GM23338 (cell line): Measurements from ENCODE around the gene CEACAM21. TPM values are rescaled to one million over a fixed set of nuclear protein-coding genes. Genes with fewer than 3 reads are reported as not detected.

ENCODE experiments used
- ATAC-seq: fragments of 200-7000 bp; cut with Tn5 transposase; 3 replicates; pipeline ENCODE4 v1.9.1; 2020
- DNase-seq: peaks from one replicate; pipeline ENCODE4 v3.0.0-alpha.2; 2015; ENCODE audit warnings: low spot score
- H2AFZ ChIP-seq: fragments of 200-600 bp; sonication (generic); 2 replicates; pipeline ENCODE4 v1.8.0; 2016; ENCODE audit warnings: antibody characterized with exemption, mild to moderate bottlenecking, moderate library complexity
- H3F3A ChIP-seq: fragments of 200-600 bp; sonication (generic); replicated peaks from 2 replicates; pipeline ENCODE4 v1.8.0; 2017; ENCODE audit warnings: antibody characterized with exemption, mixed run types, low read depth
- H3K27ac ChIP-seq: fragments of 200-600 bp; sonication (generic); 2 replicates; pipeline ENCODE4 v1.6.1; 2016; ENCODE audit warnings: low read depth
- H3K27me3 ChIP-seq: fragments of 200-600 bp; sonication (generic); 2 replicates; pipeline ENCODE4 v1.8.0; 2016; ENCODE audit warnings: mild to moderate bottlenecking, mixed run types, moderate library complexity; ENCODE audit not compliant: insufficient read depth
- H3K36me3 ChIP-seq: fragments of 200-600 bp; sonication (generic); 2 replicates; pipeline ENCODE4 v1.8.0; 2016; ENCODE audit warnings: mild to moderate bottlenecking; ENCODE audit not compliant: insufficient read depth
- H3K4me1 ChIP-seq: fragments of 200-600 bp; sonication (generic); 2 replicates; pipeline ENCODE4 v1.8.0; 2016; ENCODE audit warnings: mild to moderate bottlenecking, moderate library complexity; ENCODE audit not compliant: insufficient read depth
- H3K4me2 ChIP-seq: fragments of 200-600 bp; sonication (generic); 2 replicates; pipeline ENCODE4 v1.7.1; 2017; ENCODE audit warnings: mixed run types
- H3K4me3 ChIP-seq: fragments of 200-600 bp; sonication (generic); 2 replicates; pipeline ENCODE4 v1.6.1; 2016; ENCODE audit warnings: mixed run types
- H3K79me2 ChIP-seq: fragments of 200-600 bp; sonication (generic); replicated peaks from 2 replicates; pipeline ENCODE4 v1.8.0; 2017; ENCODE audit warnings: mild to moderate bottlenecking; ENCODE audit not compliant: insufficient read depth
- H3K9me2 ChIP-seq: fragments of 200-600 bp; sonication (generic); 2 replicates; pipeline ENCODE4 v1.8.0; 2017; ENCODE audit not compliant: insufficient read depth
- H4K20me1 ChIP-seq: fragments of 200-600 bp; sonication (generic); replicated peaks from 2 replicates; pipeline ENCODE4 v1.8.0; 2017; ENCODE audit warnings: mild to moderate bottlenecking; ENCODE audit not compliant: insufficient read depth
- H3K27ac Mint-ChIP-seq: 2 replicates; pipeline ENCODE4 v1.8.0; 2020; ENCODE audit warnings: inconsistent platforms, mild to moderate bottlenecking, moderate library complexity, mixed read lengths
- H3K27me3 Mint-ChIP-seq: 3 replicates; pipeline ENCODE4 v1.8.0; 2022; ENCODE audit warnings: low read depth, mild to moderate bottlenecking, moderate library complexity, mixed read lengths, inconsistent platforms; ENCODE audit not compliant: insufficient read depth, poor library complexity
- H3K36me3 Mint-ChIP-seq: 3 replicates; pipeline ENCODE4 v1.8.0; 2021; ENCODE audit warnings: low read depth, mild to moderate bottlenecking, inconsistent platforms, moderate library complexity, mixed read lengths
- H3K4me1 Mint-ChIP-seq: 3 replicates; pipeline ENCODE4 v1.8.0; 2020; ENCODE audit warnings: mild to moderate bottlenecking, inconsistent platforms, mixed read lengths
- H3K4me3 Mint-ChIP-seq: 3 replicates; pipeline ENCODE4 v1.8.0; 2021; ENCODE audit warnings: moderate library complexity, mild to moderate bottlenecking, inconsistent platforms, mixed read lengths
- H3K9me3 Mint-ChIP-seq: 3 replicates; pipeline ENCODE4 v1.8.0; 2020; ENCODE audit warnings: moderate library complexity, mild to moderate bottlenecking, inconsistent platforms, mixed read lengths
- CREB1 ChIP-seq: fragments of 250-450 bp; sonication (Bioruptor Pico); IDR thresholded peaks from 2 replicates; pipeline ENCODE4 v1.5.0; 2020; ENCODE audit warnings: low read depth, mild to moderate bottlenecking, moderate library complexity
- ETS1 ChIP-seq: IDR thresholded peaks from 2 replicates; pipeline ENCODE4 v1.6.1; 2016; ENCODE audit warnings: antibody characterized with exemption
- EZH2 ChIP-seq: fragments of 200-600 bp; sonication (generic); IDR thresholded peaks from one replicate; pipeline ENCODE4 v1.8.0; 2017; ENCODE audit warnings: antibody characterized with exemption, mild to moderate bottlenecking, low read depth; ENCODE audit not compliant: unreplicated experiment
- EZH2phosphoT487 ChIP-seq: fragments of 200-600 bp; sonication (generic); IDR thresholded peaks from one replicate; pipeline ENCODE4 v1.8.1; 2018; ENCODE audit warnings: antibody characterized with exemption; ENCODE audit not compliant: unreplicated experiment
- JUNB ChIP-seq: IDR thresholded peaks from one replicate; pipeline ENCODE4 v1.6.1; 2016; ENCODE audit warnings: antibody characterized with exemption; ENCODE audit not compliant: unreplicated experiment
- NANOG ChIP-seq: IDR thresholded peaks from 2 replicates; pipeline ENCODE4 v1.6.1; 2016; ENCODE audit warnings: antibody characterized with exemption, borderline replicate concordance
- POLR2AphosphoS5 ChIP-seq: IDR thresholded peaks from 2 replicates; pipeline ENCODE4 v1.6.1; 2016; ENCODE audit warnings: antibody characterized with exemption, low read depth
- REST ChIP-seq: IDR thresholded peaks from one replicate; pipeline ENCODE4 v1.6.1; 2018; ENCODE audit warnings: antibody characterized with exemption; ENCODE audit not compliant: unreplicated experiment
- STAT1 ChIP-seq: IDR thresholded peaks from one replicate; pipeline ENCODE4 v1.6.1; 2016; ENCODE audit warnings: antibody characterized with exemption; ENCODE audit not compliant: unreplicated experiment
- ZNF114 ChIP-seq: fragments of 250-450 bp; sonication (Bioruptor Pico); IDR thresholded peaks from 2 replicates; pipeline ENCODE4 v1.5.0; 2020; ENCODE audit warnings: mild to moderate bottlenecking, moderate library complexity
- ZNF331 ChIP-seq: fragments of 250-450 bp; sonication (Bioruptor Pico); IDR thresholded peaks from 2 replicates; pipeline ENCODE4 v1.5.0; 2020; ENCODE audit warnings: low read depth, mild to moderate bottlenecking, moderate library complexity
- ZNF462 ChIP-seq: fragments of 250-450 bp; sonication (Bioruptor Pico); IDR thresholded peaks from 2 replicates; pipeline ENCODE4 v1.5.0; 2020; ENCODE audit warnings: mild to moderate bottlenecking, moderate library complexity
- polyA plus RNA-seq: library from polyadenylated mRNA; unstranded; fragments of >200 nt; fragmentation: Nextera tagmentation; extraction: Ambion mirVana; gene quantifications from 2 replicates; pipeline ENCODE4 v1.2.1, GENCODE V29; 2016
- total RNA-seq: library from RNA; depleted of rRNA; stranded (reverse); fragments of >200 nt; shearing (Covaris generic); gene quantifications from 2 replicates; pipeline ENCODE4 v1.2.3, GENCODE V29; 2014
- TF ChIP-seq, protein P1 (sequence below), 2 experiments: fragments of 200-600 bp in 1 of 2; sonication (generic) in 1 of 2; conservative IDR thresholded peaks; 2 replicates each; pipeline versions ENCODE4 v1.5.1 to v1.6.1; 2016 to 2017; ENCODE audit warnings: antibody characterized with exemption in 2 of 2, low read depth in 2 of 2, mild to moderate bottlenecking in 2 of 2, moderate library complexity in 1 of 2

CEACAM21 gene
- total and polyA plus RNA-seq, 2 experiments from 2014 or later: not detected

DNA sequence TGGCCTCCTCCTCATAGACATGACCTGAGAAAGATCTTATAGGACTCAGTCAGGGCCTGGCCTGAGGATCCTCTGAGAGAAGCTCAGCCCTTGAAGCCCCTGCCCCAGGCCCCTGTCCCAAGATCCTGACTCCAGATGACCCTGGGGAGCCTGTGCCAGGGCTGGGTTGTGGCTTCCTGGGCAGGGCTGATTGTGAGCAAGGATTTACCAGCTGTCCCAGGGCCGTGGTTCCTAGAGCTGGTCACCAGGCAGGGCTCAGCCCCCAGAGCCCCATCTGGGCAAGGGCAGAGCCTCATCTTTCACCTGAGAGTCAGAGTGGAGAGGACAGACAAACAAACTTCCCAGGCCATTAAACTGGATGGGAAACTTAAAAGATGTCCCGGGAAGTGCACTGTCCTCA is 1.9 kb downstream of the CEACAM21 start:
- Histone ChIP-seq H3F3A (no peaks in the 10 kb centered on the region), H3K27ac (no peak overlapping the region), H3K79me2 (no peaks in the 10 kb centered on the region), H3K9me2 (no peaks in the 10 kb centered on the region), H3K4me3 (no peak overlapping the region), H3K4me2 (no peak overlapping the region), H3K36me3 (no peaks in the 10 kb centered on the region), H4K20me1 (no peaks in the 10 kb centered on the region), H2AFZ (no peak overlapping the region), H3K4me1 (no peaks in the 10 kb centered on the region), H3K27me3 (0 out of 2 replicates have a peak, but pooled peaks cover 7% of the 10 kb centered on the region)
- no peak for ATAC-seq
- no peak for DNase-seq
- TF ChIP-seq EZH2 (no peak), CREB1 (CRISPR knock-in tag) (no peak), ZNF331 (CRISPR knock-in tag) (no peak), ZNF114 (CRISPR knock-in tag) (no peak), NANOG (no peak), ETS1 (no peak), STAT1 (no peak), REST (no peak), POLR2AphosphoS5 (no peak), ZNF462 (CRISPR knock-in tag) (no peak), JUNB (no peak), EZH2phosphoT487 (no peak)
- TF ChIP-seq, protein P1, sequence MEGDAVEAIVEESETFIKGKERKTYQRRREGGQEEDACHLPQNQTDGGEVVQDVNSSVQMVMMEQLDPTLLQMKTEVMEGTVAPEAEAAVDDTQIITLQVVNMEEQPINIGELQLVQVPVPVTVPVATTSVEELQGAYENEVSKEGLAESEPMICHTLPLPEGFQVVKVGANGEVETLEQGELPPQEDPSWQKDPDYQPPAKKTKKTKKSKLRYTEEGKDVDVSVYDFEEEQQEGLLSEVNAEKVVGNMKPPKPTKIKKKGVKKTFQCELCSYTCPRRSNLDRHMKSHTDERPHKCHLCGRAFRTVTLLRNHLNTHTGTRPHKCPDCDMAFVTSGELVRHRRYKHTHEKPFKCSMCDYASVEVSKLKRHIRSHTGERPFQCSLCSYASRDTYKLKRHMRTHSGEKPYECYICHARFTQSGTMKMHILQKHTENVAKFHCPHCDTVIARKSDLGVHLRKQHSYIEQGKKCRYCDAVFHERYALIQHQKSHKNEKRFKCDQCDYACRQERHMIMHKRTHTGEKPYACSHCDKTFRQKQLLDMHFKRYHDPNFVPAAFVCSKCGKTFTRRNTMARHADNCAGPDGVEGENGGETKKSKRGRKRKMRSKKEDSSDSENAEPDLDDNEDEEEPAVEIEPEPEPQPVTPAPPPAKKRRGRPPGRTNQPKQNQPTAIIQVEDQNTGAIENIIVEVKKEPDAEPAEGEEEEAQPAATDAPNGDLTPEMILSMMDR (conservative IDR thresholded peaks at IDR 0.05; ENCODE audit: low read depth in 2 of 2): no peak
- Mint-ChIP-seq H3K27ac (no peak overlapping the region), H3K4me3 (no peak overlapping the region), H3K9me3 (peaks cover 36% of the 10 kb centered on the region), H3K36me3 (peaks cover 19% of the 10 kb centered on the region), H3K4me1 (0 out of 3 replicates have a peak, but pooled peaks cover 2% of the 10 kb centered on the region), H3K27me3 (peaks cover 11% of the 10 kb centered on the region)
